DOHH2 (cell line): ENCODE data around the gene SMOC2.

Source experiments
- EZH2phosphoT487 ChIP-seq: fragments of 200-600 bp; sonication (generic); IDR thresholded peaks from 2 replicates; pipeline ENCODE4 v1.6.1; 2017; ENCODE audit warnings: borderline replicate concordance, mild to moderate bottlenecking, antibody characterized with exemption, low read length, moderate library complexity, mixed read lengths
- TF ChIP-seq, protein P1 (sequence below): fragments of 200-600 bp; sonication (generic); IDR thresholded peaks from one replicate; pipeline ENCODE4 v1.5.1; 2014; ENCODE audit warnings: antibody characterized with exemption, mild to moderate bottlenecking, low read depth, low read length; ENCODE audit not compliant: poor library complexity, severe bottlenecking

DNA sequence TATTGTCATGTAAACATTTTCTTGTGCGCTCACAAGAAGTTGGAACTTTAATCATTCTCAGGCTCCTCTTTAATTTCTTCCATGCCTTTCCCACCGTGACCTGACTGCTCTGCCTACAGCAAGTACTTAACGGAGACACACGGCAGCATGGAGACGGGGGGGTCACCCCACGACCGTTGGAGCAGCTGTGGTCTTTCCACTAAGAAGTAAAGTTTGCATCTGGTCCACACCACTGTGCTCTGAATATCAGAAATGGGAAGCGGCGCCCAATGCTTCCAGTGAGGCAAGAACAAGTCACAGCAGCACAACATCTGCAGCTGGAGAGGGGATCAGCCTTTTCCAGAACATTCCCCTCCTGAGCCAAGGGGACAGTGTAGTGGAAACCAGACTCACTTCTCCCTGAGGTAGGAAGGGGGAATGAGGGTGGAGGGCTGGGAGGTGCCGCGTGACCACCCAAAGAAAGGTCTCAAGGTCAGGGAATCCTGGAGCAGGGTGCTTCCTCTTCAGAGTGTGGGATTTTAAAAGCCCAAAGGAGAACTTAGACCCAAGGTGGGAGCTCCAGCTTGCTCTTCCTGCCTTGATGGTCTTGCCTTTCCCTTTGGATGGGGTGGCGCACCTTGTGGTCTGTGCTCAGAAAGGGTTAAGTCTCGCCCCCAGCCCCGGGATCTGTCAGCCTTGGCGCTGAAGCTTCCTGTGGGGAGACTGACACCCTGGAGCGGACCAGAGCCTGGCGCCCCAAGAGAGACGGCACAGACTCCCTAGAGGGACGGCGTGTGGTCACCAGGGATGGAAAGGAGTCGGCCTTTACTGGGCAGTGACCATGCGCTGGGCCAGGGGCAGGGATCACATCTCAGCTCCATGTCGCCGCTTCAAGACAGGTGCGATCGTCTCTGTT lies 25.6 kb upstream of the SMOC2 start:
- TF ChIP-seq, protein P1, sequence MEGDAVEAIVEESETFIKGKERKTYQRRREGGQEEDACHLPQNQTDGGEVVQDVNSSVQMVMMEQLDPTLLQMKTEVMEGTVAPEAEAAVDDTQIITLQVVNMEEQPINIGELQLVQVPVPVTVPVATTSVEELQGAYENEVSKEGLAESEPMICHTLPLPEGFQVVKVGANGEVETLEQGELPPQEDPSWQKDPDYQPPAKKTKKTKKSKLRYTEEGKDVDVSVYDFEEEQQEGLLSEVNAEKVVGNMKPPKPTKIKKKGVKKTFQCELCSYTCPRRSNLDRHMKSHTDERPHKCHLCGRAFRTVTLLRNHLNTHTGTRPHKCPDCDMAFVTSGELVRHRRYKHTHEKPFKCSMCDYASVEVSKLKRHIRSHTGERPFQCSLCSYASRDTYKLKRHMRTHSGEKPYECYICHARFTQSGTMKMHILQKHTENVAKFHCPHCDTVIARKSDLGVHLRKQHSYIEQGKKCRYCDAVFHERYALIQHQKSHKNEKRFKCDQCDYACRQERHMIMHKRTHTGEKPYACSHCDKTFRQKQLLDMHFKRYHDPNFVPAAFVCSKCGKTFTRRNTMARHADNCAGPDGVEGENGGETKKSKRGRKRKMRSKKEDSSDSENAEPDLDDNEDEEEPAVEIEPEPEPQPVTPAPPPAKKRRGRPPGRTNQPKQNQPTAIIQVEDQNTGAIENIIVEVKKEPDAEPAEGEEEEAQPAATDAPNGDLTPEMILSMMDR: no peak
- TF ChIP-seq EZH2phosphoT487: no peak
